HG02884 (cell line): ENCODE results near the gene COMMD8.

Experiments
- ATAC-seq: cut with Tn5 transposase; IDR thresholded peaks from one replicate; pipeline ENCODE4 v1.9.1; 2021; ENCODE audit warnings: mild to moderate bottlenecking, moderate library complexity; ENCODE audit not compliant: unreplicated experiment

COMMD8 gene

GRCh38 chr4:47473141-47473750 lies 9.7 kb upstream of the COMMD8 start:
- no peak for ATAC-seq

- ATAC-seq, result no peak
These were observed 8.1 kb upstream of the COMMD8 start for GRCh38 chr4:47471591-47471990.

GRCh38 chr4:47471064-47471463 lies 7.6 kb upstream of the COMMD8 start:
- no peak for ATAC-seq

GRCh38 chr4:47469951-47470350 lies 6.4 kb upstream of the COMMD8 start:
- ATAC-seq, result no peak

GRCh38 chr4:47468706-47469365 lies 5.3 kb upstream of the COMMD8 start:
- ATAC-seq, result no peak

- no peak for ATAC-seq
These were observed 2.7 kb upstream of the COMMD8 start for GRCh38 chr4:47466056-47466785.

- ATAC-seq, result peak; percentile 23
These were observed 1.5 kb upstream of the COMMD8 start for GRCh38 chr4:47465004-47465403.

GRCh38 chr4:47462799-47463234 lies 685 bp downstream of the COMMD8 start:
- ATAC-seq, result peak; percentile 26

GRCh38 chr4:47451657-47452056 lies 11.8 kb downstream of the COMMD8 start:
- ATAC-seq, result no peak

GRCh38 chr4:47444031-47444430 lies 19.5 kb downstream of the COMMD8 start:
- ATAC-seq, result no peak

- ATAC-seq, result peak; percentile 67
These were observed 20.5 kb downstream of the COMMD8 start for GRCh38 chr4:47442980-47443379.

GRCh38 chr4:47434931-47435330 lies 28.6 kb downstream of the COMMD8 start:
- ATAC-seq, result no peak

- ATAC-seq, result no peak
These were observed 30.8 kb downstream of the COMMD8 start for GRCh38 chr4:47432749-47433148.

GRCh38 chr4:47427935-47428334 lies 35.6 kb downstream of the COMMD8 start:
- no peak for ATAC-seq

- ATAC-seq, result no peak
These were observed 37.9 kb downstream of the COMMD8 start for GRCh38 chr4:47425628-47426027.

GRCh38 chr4:47419296-47419695 lies 44.2 kb downstream of the COMMD8 start:
- no peak for ATAC-seq

- ATAC-seq, result no peak
These were observed 45.4 kb downstream of the COMMD8 start for GRCh38 chr4:47418147-47418546.

GRCh38 chr4:47415719-47416118 lies 47.8 kb downstream of the COMMD8 start:
- peak; percentile 78 for ATAC-seq

- no peak for ATAC-seq
These were observed 50.0 kb downstream of the COMMD8 start for GRCh38 chr4:47413521-47413920.

GRCh38 chr4:47410271-47410670 lies 53.2 kb downstream of the COMMD8 start:
- ATAC-seq, result no peak

GRCh38 chr4:47406408-47406807 lies 57.1 kb downstream of the COMMD8 start:
- no peak for ATAC-seq
